ENCODE measurements around the gene PIGBOS1. TPM values are rescaled to one million over a fixed set of nuclear protein-coding genes. Genes with fewer than 3 reads are reported as not detected.

The PIGBOS1 gene
- total and polyA plus RNA-seq, 11 donors, result 5.8 to 18.0 (median 8.1) TPM

DNA sequence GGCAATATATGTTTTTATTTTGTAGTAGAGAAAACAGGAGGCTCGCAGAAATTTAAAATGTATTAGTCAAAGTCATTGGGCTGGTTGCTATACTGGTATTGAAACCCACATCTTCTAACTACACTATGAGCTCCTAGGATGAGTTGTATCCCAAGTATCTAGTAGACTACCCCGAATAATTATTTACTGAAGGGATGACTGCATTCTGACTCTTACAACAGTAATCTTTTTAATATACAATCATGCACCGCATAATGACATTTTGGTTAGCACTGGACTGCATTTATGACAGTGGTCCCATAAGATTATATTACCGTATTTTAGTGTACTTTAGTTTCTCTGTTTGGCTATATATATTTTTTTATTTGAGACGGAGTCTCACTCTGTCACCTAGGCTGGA lies 15.4 kb upstream of the PIGBOS1 start:
- Histone ChIP-seq H3K4me3 (no peak overlapping the region), H3K27ac (no peak overlapping the region), H3K4me1 (no peaks in the 10 kb centered on the region), H3K36me3 (peaks cover 0 to 96% (median 59%) of the 10 kb centered on the region in 9 donors), H3K27me3 (no peaks in the 10 kb centered on the region), H3K9me3 (no peaks in the 10 kb centered on the region)
- no peak for ATAC-seq
- no peak for DNase-seq
- 96 to 97% (median 96%) methylated on average over 5 of the region's 5 CpGs for WGBS, 4 donors
- TF ChIP-seq, protein P1, sequence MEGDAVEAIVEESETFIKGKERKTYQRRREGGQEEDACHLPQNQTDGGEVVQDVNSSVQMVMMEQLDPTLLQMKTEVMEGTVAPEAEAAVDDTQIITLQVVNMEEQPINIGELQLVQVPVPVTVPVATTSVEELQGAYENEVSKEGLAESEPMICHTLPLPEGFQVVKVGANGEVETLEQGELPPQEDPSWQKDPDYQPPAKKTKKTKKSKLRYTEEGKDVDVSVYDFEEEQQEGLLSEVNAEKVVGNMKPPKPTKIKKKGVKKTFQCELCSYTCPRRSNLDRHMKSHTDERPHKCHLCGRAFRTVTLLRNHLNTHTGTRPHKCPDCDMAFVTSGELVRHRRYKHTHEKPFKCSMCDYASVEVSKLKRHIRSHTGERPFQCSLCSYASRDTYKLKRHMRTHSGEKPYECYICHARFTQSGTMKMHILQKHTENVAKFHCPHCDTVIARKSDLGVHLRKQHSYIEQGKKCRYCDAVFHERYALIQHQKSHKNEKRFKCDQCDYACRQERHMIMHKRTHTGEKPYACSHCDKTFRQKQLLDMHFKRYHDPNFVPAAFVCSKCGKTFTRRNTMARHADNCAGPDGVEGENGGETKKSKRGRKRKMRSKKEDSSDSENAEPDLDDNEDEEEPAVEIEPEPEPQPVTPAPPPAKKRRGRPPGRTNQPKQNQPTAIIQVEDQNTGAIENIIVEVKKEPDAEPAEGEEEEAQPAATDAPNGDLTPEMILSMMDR (IDR thresholded peaks at IDR 0.05), result no peak
- no peak for TF ChIP-seq POLR2A (IDR thresholded peaks at IDR 0.05)
- intact Hi-C loops (cut with DNase I), result no loop called here

DNA sequence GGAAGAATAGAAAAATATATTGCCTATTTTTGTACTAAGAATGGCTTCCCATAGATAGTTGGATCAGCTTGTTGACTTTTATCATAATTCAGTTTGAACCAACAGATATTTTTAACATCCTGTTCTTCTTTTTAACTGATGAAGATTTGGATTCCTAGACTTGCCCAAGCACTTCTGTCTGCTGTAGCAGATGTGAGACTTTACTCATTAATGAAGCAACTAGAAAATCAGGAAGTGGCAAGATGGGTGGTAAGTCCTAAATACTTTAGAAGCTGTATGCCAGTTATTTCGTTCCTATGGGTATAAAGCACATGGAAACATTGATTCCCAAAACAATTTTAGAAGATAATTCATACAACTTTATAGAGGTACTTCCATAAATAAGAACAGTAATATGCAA lies 8.5 kb upstream of the PIGBOS1 start:
- WGBS, 4 donors, result 75 to 86% (median 78%) methylated on average over 1 of the region's 1 CpG
- Histone ChIP-seq H3K4me3 (no peak overlapping the region), H3K4me1 (peaks cover 0 to 25% (median 0%) of the 10 kb centered on the region in 12 donors), H3K27ac (no peak overlapping the region), H3K36me3 (peaks cover 0 to 70% (median 25%) of the 10 kb centered on the region in 9 donors), H3K9me3 (no peaks in the 10 kb centered on the region), H3K27me3 (no peaks in the 10 kb centered on the region)
- ATAC-seq (no peak), DNase-seq (no peak)
- no peak for TF ChIP-seq POLR2A (IDR thresholded peaks at IDR 0.05)
- TF ChIP-seq, protein P1 (IDR thresholded peaks at IDR 0.05), result no peak
- intact Hi-C loops (cut with DNase I), result loop anchor here in 1 of 10 donors (10.0 kb wide), 1 partner anchor 47 kb away; no protein-coding TSS in a partner anchor

DNA sequence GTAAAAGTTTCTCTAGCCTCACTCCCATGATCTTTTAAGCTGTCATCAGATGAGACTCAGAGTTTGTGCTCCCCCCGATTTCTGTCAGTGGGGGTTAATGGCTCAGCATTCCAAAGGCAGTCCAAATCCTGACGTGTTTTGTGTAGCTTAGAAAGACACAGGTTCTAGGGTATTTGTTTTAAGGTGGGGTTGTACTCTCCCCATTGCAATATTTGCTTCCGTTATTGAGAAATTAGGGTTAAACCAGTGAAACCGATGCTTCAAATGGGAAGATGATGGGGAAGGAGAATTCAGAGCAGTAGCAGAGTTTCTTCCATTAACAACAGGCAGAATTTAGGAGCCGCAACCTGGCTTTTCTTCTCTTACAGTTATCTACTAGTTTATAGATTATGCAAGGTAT lies 3.5 kb upstream of the PIGBOS1 start:
- DNase-seq (no peak), ATAC-seq (no peak)
- H3K36me3 ChIP-seq, result peaks cover 0 to 32% (median 11%) of the 10 kb centered on the region in 9 donors
- H3K27ac ChIP-seq, result no peak overlapping the region
- no peak overlapping the region for H3K4me3 ChIP-seq
- intact Hi-C loops (cut with DNase I), result loop anchor here in 1 of 10 donors (10.0 kb wide), 1 partner anchor 52 kb away; no protein-coding TSS in a partner anchor
- H3K27me3 ChIP-seq, result no peaks in the 10 kb centered on the region
- no peaks in the 10 kb centered on the region for H3K9me3 ChIP-seq
- TF ChIP-seq, protein P1 (IDR thresholded peaks at IDR 0.05), result no peak
- no peak for TF ChIP-seq POLR2A (IDR thresholded peaks at IDR 0.05)
- peaks cover 4 to 49% (median 17%) of the 10 kb centered on the region in 12 donors for H3K4me1 ChIP-seq
- WGBS, 4 donors, result 78 to 88% (median 85%) methylated on average over 5 of the region's 5 CpGs

DNA sequence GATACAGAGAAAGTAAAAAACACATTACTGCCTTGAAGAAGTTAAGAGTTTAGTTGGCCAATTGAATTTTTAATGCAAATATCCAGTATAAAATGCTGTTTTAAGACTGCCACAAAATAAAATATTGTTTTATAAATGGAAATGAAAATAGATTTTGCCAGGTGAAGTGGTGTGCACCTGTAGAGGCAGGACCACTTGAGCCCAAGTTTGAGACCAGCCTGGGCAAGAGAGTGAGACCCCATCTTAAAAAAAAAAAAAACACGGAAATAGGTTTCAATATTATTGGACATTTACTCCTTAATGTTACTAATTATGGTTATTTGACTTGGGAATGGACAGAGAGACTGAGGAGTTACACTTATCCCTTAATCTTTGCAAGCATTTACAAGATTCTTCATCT lies 2.0 kb upstream of the PIGBOS1 start:
- DNase-seq, result no peak
- TF ChIP-seq POLR2A (IDR thresholded peaks at IDR 0.05), result no peak
- TF ChIP-seq, protein P1 (IDR thresholded peaks at IDR 0.05), result no peak
- Histone ChIP-seq H3K4me3 (no peak overlapping the region), H3K27ac (no peak overlapping the region), H3K36me3 (peaks cover 0 to 19% (median 9%) of the 10 kb centered on the region in 9 donors), H3K27me3 (no peaks in the 10 kb centered on the region), H3K9me3 (no peaks in the 10 kb centered on the region), H3K4me1 (peaks cover 4 to 61% (median 24%) of the 10 kb centered on the region in 12 donors)
- 89 to 98% (median 95%) methylated on average over 1 of the region's 1 CpG for WGBS, 4 donors
- intact Hi-C loops (cut with DNase I), result loop anchor here in 1 of 10 donors (10.0 kb wide), 1 partner anchor 54 kb away; no protein-coding TSS in a partner anchor
- ATAC-seq, result no peak
